Measurements from ENCODE around the gene PRKD1.

DNA sequence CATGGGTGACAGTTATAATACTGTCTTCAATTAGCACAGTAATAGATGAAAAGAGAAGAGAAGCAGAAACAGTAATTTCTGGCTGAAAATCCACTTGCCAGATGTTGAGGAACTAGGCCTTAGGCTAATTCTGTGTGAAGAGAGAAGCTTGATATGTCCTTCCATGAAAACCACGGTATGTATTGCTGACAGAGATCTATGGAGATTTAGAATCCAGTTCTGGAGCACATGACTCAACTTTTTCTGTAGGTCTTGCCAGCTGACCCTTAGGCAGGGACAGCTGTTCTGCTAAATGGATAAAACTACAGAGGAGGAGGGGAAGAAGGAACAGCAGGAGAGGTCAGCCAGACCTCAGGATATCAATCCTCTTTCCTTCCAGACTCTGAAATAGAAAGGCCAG is 211.5 kb downstream of the PRKD1 start:
- TF ChIP-seq, protein P1, sequence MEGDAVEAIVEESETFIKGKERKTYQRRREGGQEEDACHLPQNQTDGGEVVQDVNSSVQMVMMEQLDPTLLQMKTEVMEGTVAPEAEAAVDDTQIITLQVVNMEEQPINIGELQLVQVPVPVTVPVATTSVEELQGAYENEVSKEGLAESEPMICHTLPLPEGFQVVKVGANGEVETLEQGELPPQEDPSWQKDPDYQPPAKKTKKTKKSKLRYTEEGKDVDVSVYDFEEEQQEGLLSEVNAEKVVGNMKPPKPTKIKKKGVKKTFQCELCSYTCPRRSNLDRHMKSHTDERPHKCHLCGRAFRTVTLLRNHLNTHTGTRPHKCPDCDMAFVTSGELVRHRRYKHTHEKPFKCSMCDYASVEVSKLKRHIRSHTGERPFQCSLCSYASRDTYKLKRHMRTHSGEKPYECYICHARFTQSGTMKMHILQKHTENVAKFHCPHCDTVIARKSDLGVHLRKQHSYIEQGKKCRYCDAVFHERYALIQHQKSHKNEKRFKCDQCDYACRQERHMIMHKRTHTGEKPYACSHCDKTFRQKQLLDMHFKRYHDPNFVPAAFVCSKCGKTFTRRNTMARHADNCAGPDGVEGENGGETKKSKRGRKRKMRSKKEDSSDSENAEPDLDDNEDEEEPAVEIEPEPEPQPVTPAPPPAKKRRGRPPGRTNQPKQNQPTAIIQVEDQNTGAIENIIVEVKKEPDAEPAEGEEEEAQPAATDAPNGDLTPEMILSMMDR (IDR thresholded peaks at IDR 0.05; ENCODE audit: borderline replicate concordance, extremely low read depth, low read length, poor library complexity, severe bottlenecking), result no peak
- no peak for TF ChIP-seq EZH2 (IDR thresholded peaks at IDR 0.05; ENCODE audit: borderline replicate concordance, low read depth, low read length, severe bottlenecking)

All from DND-41 (cell line).